HG02642 (cell line): ENCODE measurements around the gene EIF4ENIF1.
A peak's percentile ranks its signal among the peaks of the same experiment; 100 is the strongest.
"Not testable (repeated sequence)": the region's sequence is repeated elsewhere in the genome, so short reads cannot be mapped to it uniquely, and the experiment has no call there.

ENCODE experiments used
- ATAC-seq: cut with Tn5 transposase; IDR thresholded peaks from one replicate; pipeline ENCODE4 v1.9.1; 2021; ENCODE audit warnings: mild to moderate bottlenecking; ENCODE audit not compliant: unreplicated experiment, poor library complexity

The EIF4ENIF1 gene

GRCh38 chr22:31445642-31446041 is 44.0 kb downstream of the EIF4ENIF1 start:
- ATAC-seq: no peak

- ATAC-seq: no peak
Measured at GRCh38 chr22:31443516-31443915, 46.1 kb downstream of the EIF4ENIF1 start.

DNA sequence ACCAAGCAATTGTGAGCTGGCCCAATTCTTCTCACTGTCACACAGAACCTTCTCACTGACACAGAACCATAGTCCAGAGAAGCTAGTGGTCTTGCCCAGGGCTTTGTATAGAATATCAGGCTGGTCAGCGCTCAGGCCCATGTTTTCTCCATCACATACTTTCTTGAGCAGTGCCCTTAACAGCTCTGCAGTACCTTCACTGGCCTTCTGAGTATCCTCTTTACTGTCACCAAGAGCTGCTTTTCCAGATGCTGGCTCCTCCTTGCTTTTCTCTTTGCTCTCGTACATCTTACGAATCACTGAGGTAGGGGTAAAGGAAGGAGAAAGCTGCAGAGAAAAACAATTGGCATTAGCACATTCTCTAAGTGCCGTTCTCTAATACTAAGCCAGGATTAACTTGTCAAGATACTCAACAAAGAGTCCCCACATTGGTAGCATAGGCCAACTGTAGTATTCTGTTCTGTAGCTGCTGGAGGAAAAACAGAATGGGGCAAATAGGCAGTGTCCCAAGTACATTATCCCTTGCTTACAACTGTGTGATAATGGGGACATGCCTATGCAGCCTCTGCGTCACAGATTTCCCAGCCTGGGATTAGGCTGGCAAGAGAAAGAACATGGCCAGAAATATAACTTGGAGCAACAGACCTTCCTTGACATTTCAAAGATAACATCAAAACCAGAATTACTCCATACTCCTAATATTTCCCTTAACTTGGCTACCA is 46.7 kb downstream of the EIF4ENIF1 start:
- ATAC-seq: no peak

- no peak for ATAC-seq
Measured at GRCh38 chr22:31441652-31442051, 48.0 kb downstream of the EIF4ENIF1 start.

DNA sequence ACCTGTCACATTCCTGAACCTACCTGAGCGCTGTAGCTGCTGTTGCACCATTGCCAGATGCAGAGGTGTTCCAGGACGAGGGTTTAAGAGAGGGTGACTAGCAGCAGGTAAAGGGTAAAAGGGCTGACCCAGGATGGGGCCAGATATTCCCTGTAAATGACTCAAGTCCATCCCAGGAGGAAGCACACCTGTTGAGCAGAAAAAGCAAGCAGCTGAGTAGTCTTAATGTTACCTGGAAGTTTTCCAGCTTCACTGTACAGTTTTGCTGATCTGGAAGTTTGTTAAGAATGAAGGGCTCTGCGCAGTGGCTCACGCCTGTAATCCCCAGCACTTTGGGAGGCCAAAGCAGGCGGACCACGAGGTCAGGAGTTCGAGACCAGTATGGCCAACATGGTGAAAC is 49.0 kb downstream of the EIF4ENIF1 start:
- ATAC-seq: no peak

GRCh38 chr22:31439808-31440207 is 49.8 kb downstream of the EIF4ENIF1 start:
- no peak for ATAC-seq

DNA sequence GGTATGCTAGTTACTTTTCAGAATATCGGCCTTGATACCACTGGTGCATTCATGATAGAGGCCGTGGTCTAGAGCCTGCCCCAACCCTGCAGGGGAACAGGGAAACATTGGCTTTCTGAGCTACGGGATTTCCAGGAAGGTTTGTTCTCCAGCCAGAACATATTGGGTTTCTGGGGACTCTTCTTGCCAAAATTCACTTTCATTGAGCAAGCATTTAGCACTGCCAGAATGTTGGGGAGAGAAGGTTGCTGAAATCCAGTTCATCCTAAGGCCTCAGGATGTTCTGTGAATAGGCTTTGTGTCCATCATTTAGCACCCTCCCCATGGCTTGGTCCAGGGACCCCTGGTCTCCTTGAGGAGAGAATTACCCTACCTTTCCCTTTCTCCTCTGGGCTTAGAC is 53.5 kb downstream of the EIF4ENIF1 start:
- no peak for ATAC-seq

GRCh38 chr22:31431950-31432349 is 57.7 kb downstream of the EIF4ENIF1 start:
- ATAC-seq: no peak

DNA sequence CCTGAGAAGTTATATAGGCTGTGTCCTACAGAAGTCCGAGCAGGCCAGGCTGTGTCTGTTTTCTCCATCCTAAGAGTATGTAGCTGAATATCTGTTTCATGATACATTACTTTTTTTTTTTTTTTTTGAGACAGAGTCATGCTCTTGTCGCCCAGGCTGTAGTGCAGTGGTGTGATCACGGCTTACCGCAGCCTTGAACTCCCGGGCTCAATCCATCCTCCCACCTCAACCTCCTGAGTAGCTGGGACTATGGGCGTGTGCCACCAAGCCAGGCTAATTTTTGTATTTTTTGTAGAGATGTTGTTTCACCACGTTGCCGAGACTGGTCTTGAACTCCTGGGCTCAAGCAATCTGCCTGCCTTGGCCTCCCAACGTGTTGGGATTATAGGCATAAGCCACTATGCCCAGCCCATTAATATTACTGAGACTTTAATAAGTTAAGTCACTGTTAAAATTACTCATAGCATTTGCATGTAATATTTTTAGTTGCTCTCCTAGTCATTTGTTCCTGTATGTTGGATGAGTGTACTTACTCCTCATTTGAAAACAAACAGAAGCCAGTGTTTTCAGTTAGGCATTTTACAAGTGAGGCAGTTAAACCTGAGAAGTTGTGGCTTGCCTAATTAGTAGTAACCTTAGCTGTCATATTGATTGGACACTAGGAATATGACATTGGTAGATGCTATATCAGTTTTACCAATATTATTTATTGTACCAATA is 64.2 kb downstream of the EIF4ENIF1 start:
- no peak for ATAC-seq

- ATAC-seq: not testable (repeated sequence)
Measured at GRCh38 chr22:31402350-31402749, 87.3 kb downstream of the EIF4ENIF1 start.

DNA sequence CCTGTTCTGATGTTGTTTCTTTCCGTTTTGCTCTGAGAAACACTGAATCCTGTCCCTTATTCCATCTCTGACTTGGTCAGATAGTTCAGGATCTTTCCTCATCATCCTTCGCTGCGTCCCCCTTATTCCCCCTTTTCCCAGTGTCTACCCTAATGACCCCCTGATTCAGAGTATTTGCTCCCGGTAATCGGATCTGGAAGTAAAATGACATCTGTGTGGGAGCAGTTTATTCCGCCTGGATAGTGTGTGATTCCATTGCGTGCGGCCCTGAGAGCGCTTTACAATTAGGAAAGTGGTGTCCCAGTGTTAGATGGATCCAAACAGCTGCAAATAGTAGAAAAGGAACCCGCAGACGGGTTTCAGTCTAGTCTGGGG is 89.6 kb downstream of the EIF4ENIF1 start:
- no peak for ATAC-seq

DNA sequence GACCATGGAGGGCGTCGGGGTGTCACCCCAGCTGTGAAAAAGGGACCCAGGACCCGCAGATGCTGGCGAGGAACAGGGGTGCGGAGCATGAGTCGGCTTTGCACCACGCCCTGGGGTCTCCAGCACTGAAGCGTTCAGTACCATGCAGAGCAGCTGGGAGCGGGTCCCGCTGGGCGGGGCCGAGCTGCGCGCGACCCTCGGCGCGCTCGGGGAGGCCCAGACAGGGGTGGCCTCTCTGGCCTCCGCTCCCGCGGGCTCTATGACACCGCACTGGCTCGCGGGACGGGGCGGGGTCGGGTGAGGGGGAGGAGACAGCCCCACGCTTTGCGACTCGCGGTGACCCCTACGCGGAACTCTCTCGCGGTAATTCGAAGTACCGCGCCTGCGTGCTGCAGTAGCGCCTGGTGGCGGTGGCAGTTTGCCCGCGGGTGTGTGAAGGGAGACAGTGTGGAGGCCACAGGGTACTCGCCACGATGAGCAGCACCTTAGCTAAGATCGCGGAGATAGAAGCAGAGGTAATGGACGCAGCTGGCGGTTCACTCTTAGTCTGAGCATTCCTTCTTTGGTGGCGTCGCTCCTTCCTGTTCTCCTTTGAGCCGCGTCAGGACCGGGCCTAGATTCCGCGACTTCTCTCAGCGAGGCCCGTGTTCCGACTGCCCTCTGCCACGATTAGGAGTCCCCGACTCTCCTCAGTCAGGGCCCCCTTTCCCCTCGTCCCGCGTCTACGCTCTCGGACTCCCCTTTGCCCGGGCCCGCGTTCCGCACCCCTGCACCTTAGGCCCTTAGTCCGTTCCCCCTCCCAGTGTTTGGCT is 90.2 kb downstream of the EIF4ENIF1 start, which contains the start of gene DRG1:
Gene DRG1, plus strand, starts transcription at position 394 of the 812 bp plus-strand sequence. Its CDS starts 80 bp downstream, at position 474.
- ATAC-seq: peak; percentile 97

- no peak for ATAC-seq
Measured at GRCh38 chr22:31398231-31398630, 91.4 kb downstream of the EIF4ENIF1 start.

- ATAC-seq: no peak
Measured at GRCh38 chr22:31394326-31394725, 95.3 kb downstream of the EIF4ENIF1 start.

DNA sequence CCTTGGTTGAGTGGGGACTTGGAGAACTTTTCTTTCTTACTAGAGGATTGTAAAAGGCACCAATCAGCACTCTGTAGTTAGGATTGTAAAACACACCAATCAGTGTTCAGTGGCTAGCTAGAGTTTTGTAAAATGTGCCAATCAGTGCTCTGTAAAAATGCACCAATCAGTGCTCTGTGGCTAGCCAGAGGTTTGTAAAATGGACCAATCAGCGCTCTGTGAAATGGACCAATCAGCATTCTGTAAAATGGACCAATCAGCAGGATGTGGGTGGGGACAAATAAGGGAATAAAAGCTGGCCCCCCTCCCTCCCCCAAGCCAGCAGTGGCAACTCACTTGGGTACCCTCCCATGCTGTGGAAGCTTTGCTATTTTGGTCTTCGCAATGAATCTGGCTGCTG is 95.7 kb downstream of the EIF4ENIF1 start:
- no peak for ATAC-seq
